Amniotic stem cell (primary cell): Measurements from ENCODE around the gene TMEM239.

Experiments used
- DNase-seq: peaks from one replicate; lab custom pipeline; 2025; lab: John Stamatoyannopoulos, UW

TMEM239 gene

DNA sequence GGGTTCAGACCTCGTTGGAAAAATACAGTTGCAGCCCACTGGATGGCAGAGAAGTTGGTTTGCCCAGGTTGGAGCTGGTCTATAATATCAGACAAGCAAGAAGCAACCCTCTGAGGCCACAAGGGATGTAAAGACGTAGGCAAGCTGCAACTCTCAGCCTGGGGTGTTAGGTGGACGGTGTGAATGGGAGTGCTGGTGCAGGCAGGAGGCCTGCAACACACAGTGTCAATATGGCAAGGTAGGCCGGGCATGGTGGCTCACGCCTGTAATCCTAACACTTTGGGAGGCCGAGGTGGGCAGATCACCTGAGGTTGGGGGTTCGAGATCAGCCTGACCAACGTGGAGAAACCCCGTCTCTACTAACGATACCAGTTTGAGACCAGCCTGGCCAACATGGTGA is 34.9 kb downstream of the TMEM239 start:
- no peak for DNase-seq

GRCh38 chr20:2858591-2858990 is 42.4 kb downstream of the TMEM239 start:
- DNase-seq = no peak

GRCh38 chr20:2859330-2860121 is 43.4 kb downstream of the TMEM239 start:
- no peak for DNase-seq

- DNase-seq = no peak
These were observed 48.5 kb downstream of the TMEM239 start for GRCh38 chr20:2864626-2865025.

- no peak for DNase-seq
These were observed 48.9 kb downstream of the TMEM239 start for GRCh38 chr20:2865101-2865500.

- no peak for DNase-seq
These were observed 49.5 kb downstream of the TMEM239 start for GRCh38 chr20:2865630-2866029.

GRCh38 chr20:2866236-2866635 is 50.1 kb downstream of the TMEM239 start:
- no peak for DNase-seq

- no peak for DNase-seq
These were observed 51.1 kb downstream of the TMEM239 start for GRCh38 chr20:2867081-2867864.
